Kidney (tissue), 14 donors: ENCODE data around the gene IDUA. TPM values are rescaled to one million over a fixed set of nuclear protein-coding genes. Genes with fewer than 3 reads are reported as not detected.

Experiments
- DNase-seq, 5 donors: peaks; one replicate each; pipeline ENCODE4 v3.0.0-alpha.2; 2013 to 2020
- FAIRE-seq: peaks from 2 replicates; lab custom pipeline; 2012; peaks lifted over from hg19 to GRCh38; lab: Jason Lieb, UNC
- H3K27ac ChIP-seq, 2 donors: one replicate each; pipeline ENCODE4 v1.7.0; 2013; ENCODE audit warnings: low read depth in 2 of 2, low read length in 2 of 2, inconsistent platforms in 1 of 2
- H3K27me3 ChIP-seq: one replicate; pipeline ENCODE4 v1.7.1; 2013; ENCODE audit warnings: low read length, inconsistent platforms; ENCODE audit not compliant: control insufficient read depth, insufficient read depth
- H3K36me3 ChIP-seq, 3 donors: one replicate each; pipeline versions ENCODE4 v1.7.0 to v1.7.1; 2013; ENCODE audit warnings: low read length in 3 of 3, control low read depth in 1 of 3, inconsistent platforms in 1 of 3; ENCODE audit not compliant: insufficient read depth in 3 of 3, control insufficient read depth in 2 of 3
- H3K4me1 ChIP-seq, 3 donors: one replicate each; pipeline versions ENCODE4 v1.7.0 to v1.7.1; 2013; ENCODE audit warnings: low read length in 3 of 3, inconsistent platforms in 1 of 3, low read depth in 1 of 3; ENCODE audit not compliant: control insufficient read depth in 2 of 3, insufficient read depth in 2 of 3
- H3K4me3 ChIP-seq, 3 donors: one replicate each; pipeline versions ENCODE4 v1.7.0 to v1.8.1; 2013; ENCODE audit warnings: low read length in 3 of 3, control low read depth in 1 of 3, inconsistent platforms in 1 of 3
- H3K9ac ChIP-seq, 3 donors: one replicate each; pipeline versions ENCODE4 v1.7.0 to v1.7.1; 2013; ENCODE audit warnings: low read length in 3 of 3, control low read depth in 1 of 3, inconsistent platforms in 1 of 3
- H3K9me3 ChIP-seq, 3 donors: one replicate each; pipeline versions ENCODE4 v1.7.0 to v1.7.1; 2013; ENCODE audit warnings: low read length in 3 of 3, control low read depth in 1 of 3, inconsistent platforms in 1 of 3; ENCODE audit not compliant: control insufficient read depth in 2 of 3, insufficient read depth in 1 of 3
- intact Hi-C: fragments of 100-400 bp; cut with DNase I; formaldehyde crosslinking; loops from one replicate; pipeline ENCODE4 v1.11.1; 2022
- polyA plus RNA-seq: library from polyadenylated mRNA; stranded (reverse); fragments of 350-450 nt; fragmentation: Illumina TruSeq; extraction: RNeasy Lipid Tissue Mini Kit (QIAGEN cat#74804); gene quantifications from one replicate; pipeline ENCODE4 v1.2.3, GENCODE V29; 2014; ENCODE audit warnings: low read depth, low replicate concordance; ENCODE audit not compliant: insufficient read depth
- total RNA-seq: library from RNA; stranded (reverse); fragmentation: NEBNext Ultra II Directional; extraction: Animal tissue kit (Norgen Biotek cat#: 25700); gene quantifications from one replicate; pipeline ENCODE4 v1.2.1, GENCODE V29; 2021
- TF ChIP-seq, protein P1 (sequence below): IDR thresholded peaks from 3 replicates; pipeline ENCODE4 v1.5.1; 2012; ENCODE audit warnings: mild to moderate bottlenecking, moderate library complexity, borderline replicate concordance; ENCODE audit not compliant: insufficient read depth; ENCODE audit errors: extremely low read depth
- donor health status: control.
- donor health status: control.
- donor health status: control.
- donor health status: control.
- donor health status: control.
- donor health status: DM: yes; HTN: yes; CAD: no.
- donor health status: Normal renal cell carcinoma (clear cell type).

IDUA gene
- total and polyA plus RNA-seq, 2 donors from 2014 or later, result 11.9 to 58.5 TPM

DNA sequence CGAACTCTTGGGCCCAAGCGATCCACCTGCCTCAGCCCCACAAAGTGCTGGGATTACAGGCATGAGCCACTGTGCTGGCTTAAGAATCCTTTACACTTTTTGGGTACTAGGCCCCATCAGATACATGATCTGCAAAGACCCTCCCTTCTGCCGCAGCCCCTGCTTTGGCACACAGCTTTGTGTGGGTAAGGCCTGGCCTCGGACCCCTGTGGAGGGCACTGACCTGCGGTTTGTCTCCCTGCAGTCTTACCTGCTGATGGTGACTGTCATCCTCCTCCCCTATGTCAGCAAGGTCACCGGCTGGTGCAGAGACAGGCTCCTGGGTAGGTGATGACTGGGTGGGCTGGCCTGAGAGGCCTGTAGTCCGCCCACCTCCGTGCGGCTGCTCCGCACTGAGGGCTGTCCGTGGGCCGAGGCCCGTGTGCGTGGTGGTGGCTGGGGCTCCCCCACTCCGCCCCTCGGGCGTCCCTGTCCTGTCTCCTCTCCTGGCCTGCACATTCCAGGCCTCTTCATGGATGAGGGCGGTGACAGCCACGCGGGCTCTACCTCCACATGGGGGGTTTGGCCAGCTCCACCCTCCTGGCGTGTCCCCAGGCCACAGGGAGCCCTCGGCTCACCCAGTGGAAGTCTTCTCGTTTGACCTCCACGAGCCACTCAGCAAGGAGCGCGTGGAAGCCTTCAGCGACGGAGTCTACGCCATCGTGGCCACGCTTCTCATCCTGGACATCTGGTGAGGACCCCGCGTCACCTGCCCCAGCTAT, 31.5 kb upstream of the IDUA start:
- no peaks in the 10 kb centered on the region for H3K4me1 ChIP-seq
- no peaks in the 10 kb centered on the region for H3K9me3 ChIP-seq
- peaks cover 0 to 5% (median 0%) of the 10 kb centered on the region in 3 donors for H3K36me3 ChIP-seq
- H3K27me3 ChIP-seq, result no peaks in the 10 kb centered on the region
- no peak overlapping the region for H3K9ac ChIP-seq
- DNase-seq (peak in 2 of 5 donors; percentile 27 to 63), FAIRE-seq (no peak)
- intact Hi-C loops, result no loop called here
- H3K4me3 ChIP-seq, result no peak overlapping the region
- H3K27ac ChIP-seq, result no peak overlapping the region
- TF ChIP-seq, protein P1, sequence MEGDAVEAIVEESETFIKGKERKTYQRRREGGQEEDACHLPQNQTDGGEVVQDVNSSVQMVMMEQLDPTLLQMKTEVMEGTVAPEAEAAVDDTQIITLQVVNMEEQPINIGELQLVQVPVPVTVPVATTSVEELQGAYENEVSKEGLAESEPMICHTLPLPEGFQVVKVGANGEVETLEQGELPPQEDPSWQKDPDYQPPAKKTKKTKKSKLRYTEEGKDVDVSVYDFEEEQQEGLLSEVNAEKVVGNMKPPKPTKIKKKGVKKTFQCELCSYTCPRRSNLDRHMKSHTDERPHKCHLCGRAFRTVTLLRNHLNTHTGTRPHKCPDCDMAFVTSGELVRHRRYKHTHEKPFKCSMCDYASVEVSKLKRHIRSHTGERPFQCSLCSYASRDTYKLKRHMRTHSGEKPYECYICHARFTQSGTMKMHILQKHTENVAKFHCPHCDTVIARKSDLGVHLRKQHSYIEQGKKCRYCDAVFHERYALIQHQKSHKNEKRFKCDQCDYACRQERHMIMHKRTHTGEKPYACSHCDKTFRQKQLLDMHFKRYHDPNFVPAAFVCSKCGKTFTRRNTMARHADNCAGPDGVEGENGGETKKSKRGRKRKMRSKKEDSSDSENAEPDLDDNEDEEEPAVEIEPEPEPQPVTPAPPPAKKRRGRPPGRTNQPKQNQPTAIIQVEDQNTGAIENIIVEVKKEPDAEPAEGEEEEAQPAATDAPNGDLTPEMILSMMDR, result no peak

DNA sequence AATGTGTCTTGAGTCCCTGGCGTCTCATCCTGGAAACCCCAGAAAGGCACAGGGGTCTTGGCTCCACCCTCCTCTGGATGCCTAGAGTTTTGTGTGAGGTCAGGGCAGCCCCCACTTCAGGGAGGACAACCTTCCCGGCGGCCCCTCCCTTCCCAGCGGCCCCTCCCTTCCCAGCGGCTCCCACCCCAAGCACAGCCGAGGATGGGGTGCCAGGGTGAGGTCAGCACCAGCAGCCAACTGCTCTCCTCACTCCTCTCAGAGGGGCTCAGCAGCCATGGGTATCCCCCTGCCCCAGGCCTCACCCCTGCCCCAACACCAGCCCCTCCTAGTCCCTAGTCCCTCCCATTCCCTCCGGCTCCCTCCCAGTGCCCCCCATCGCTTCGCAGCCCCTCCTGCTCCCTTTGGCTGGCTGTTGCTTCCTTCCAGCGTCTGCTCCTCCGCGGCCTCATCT, 30.9 kb upstream of the IDUA start:
- FAIRE-seq, result no peak
- H3K4me3 ChIP-seq, result no peak overlapping the region
- intact Hi-C loops, result no loop called here
- H3K27ac ChIP-seq, result no peak overlapping the region
- TF ChIP-seq, protein P1, result no peak
- H3K36me3 ChIP-seq, result peaks cover 0 to 5% (median 0%) of the 10 kb centered on the region in 3 donors
- H3K9ac ChIP-seq, result no peak overlapping the region
- no peaks in the 10 kb centered on the region for H3K27me3 ChIP-seq
- H3K4me1 ChIP-seq, result no peaks in the 10 kb centered on the region
- DNase-seq, result peak in 2 of 5 donors; percentile 17 to 63
- no peaks in the 10 kb centered on the region for H3K9me3 ChIP-seq

DNA sequence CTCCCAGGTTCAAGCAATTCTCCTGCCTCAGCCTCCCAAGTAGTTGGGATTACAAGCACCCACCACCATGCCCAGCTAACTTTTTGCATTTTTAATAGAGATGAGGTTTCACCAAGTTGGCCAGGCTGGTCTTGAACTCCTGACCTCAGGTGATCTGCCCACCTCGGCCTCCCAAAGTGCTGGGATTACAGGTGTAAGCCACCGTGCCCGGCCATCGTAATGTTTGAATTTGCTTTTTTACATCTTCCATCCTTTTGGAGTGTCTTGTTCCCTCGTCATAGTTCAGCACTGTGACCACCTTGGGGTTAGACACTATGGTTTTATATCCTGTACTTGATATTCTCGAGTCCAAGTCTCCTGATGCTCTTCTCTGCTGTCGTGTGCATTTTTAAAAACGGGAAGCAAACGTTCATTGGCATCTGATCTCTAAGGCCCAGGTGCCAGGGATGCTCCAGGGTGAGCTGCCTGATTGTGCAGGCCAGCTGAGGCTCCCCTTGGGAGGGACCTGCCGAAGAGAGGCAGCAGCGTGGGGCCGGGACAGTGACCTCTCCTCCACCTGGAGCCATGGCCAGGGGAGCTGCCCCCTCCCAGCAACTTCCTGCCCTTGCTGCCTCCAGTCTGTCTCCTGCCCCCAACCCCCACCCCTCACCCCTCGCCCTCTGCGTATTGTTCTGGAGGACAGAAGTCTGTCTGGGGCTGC, 30.2 kb upstream of the IDUA start:
- FAIRE-seq (no peak), DNase-seq (peak in 1 of 5 donors; percentile 28)
- H3K27ac ChIP-seq, result no peak overlapping the region
- H3K36me3 ChIP-seq, result peaks cover 0 to 5% (median 0%) of the 10 kb centered on the region in 3 donors
- no peaks in the 10 kb centered on the region for H3K27me3 ChIP-seq
- intact Hi-C loops, result no loop called here
- TF ChIP-seq, protein P1, result no peak
- H3K9ac ChIP-seq, result no peak overlapping the region
- no peaks in the 10 kb centered on the region for H3K9me3 ChIP-seq
- H3K4me1 ChIP-seq, result no peaks in the 10 kb centered on the region
- no peak overlapping the region for H3K4me3 ChIP-seq
